ENCODE measurements around the gene TRAPPC8.

Gene TRAPPC8

GRCh38 chr18:31942999-31943877 is at the start of gene TRAPPC8:
Gene TRAPPC8, minus strand, starts transcription at chr18:31943128. Its CDS starts 364 bp downstream, at chr18:31942764.
- peak within 1 kb of the TSS; percentile 85 for H3K9ac ChIP-seq (ENCODE audit: low read length)
- H3K4me3 ChIP-seq (ENCODE audit: low read length), result peak within 1 kb of the TSS; percentile 77
- peaks cover 15% of the 10 kb centered on the region for H3K4me1 ChIP-seq (ENCODE audit: control insufficient read depth, insufficient read depth, low read length)
- H3K27me3 ChIP-seq (ENCODE audit: control insufficient read depth, insufficient read depth, low read length), result no peaks in the 10 kb centered on the region
- no peaks in the 10 kb centered on the region for H3K9me3 ChIP-seq (ENCODE audit: control insufficient read depth, low read length)
- no peaks in the 10 kb centered on the region for H3K36me3 ChIP-seq (ENCODE audit: control insufficient read depth, insufficient read depth, low read length)

DNA sequence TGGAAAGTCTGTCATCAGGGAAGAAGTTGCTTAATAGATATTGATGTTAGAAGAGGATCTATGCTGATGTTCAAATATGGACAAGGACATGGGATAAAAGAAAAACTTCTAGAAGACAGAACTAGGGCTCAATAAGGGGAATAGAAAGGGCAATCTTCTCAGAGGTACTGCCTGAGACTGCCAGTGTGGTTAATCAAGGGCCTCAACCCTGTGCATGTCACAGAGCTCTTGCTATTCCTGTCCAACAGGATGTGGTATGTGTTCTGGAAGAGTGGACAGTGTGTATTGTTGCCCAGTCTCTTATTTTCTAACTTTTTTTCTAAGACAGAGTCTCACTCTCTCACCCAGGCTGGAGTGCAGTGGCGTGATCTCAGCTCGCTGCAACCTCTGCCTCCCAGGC is 47.9 kb upstream of the TRAPPC8 start:
- Histone ChIP-seq H3K9me3 (ENCODE audit: control insufficient read depth, low read length) (no peaks in the 10 kb centered on the region), H3K4me3 (ENCODE audit: low read length) (no peak overlapping the region), H3K27me3 (ENCODE audit: control insufficient read depth, insufficient read depth, low read length) (no peaks in the 10 kb centered on the region), H3K4me1 (ENCODE audit: control insufficient read depth, insufficient read depth, low read length) (no peaks in the 10 kb centered on the region), H3K9ac (ENCODE audit: low read length) (no peak overlapping the region), H3K36me3 (ENCODE audit: control insufficient read depth, insufficient read depth, low read length) (no peaks in the 10 kb centered on the region)

GRCh38 chr18:31983976-31984375 is 41.0 kb upstream of the TRAPPC8 start:
- Histone ChIP-seq H3K27me3 (ENCODE audit: control insufficient read depth, insufficient read depth, low read length) (no peaks in the 10 kb centered on the region), H3K36me3 (ENCODE audit: control insufficient read depth, insufficient read depth, low read length) (no peaks in the 10 kb centered on the region), H3K4me3 (ENCODE audit: low read length) (no peak overlapping the region), H3K9ac (ENCODE audit: low read length) (no peak overlapping the region), H3K9me3 (ENCODE audit: control insufficient read depth, low read length) (no peaks in the 10 kb centered on the region), H3K4me1 (ENCODE audit: control insufficient read depth, insufficient read depth, low read length) (no peaks in the 10 kb centered on the region)

DNA sequence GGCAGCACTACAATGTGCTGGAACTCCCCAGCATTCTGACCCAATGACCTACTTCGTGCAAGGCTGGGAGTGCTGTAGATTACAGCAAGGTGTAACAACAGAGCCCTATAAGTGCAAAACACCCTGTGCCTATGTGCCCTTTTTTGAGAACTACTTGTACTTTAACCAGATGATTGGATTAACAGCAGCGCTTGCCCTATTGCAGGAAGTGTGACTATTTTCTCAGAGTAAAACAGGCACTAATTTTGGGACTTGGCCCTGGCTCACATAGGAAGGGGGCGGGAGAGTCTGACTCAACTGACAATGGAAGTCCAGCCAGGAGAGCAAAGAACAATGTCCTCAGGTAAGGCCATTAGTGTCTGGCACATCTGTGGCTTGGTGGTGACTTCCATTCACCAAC is 40.1 kb upstream of the TRAPPC8 start:
- Histone ChIP-seq H3K9me3 (ENCODE audit: control insufficient read depth, low read length) (no peaks in the 10 kb centered on the region), H3K4me3 (ENCODE audit: low read length) (no peak overlapping the region), H3K4me1 (ENCODE audit: control insufficient read depth, insufficient read depth, low read length) (no peaks in the 10 kb centered on the region), H3K27me3 (ENCODE audit: control insufficient read depth, insufficient read depth, low read length) (no peaks in the 10 kb centered on the region), H3K36me3 (ENCODE audit: control insufficient read depth, insufficient read depth, low read length) (no peaks in the 10 kb centered on the region), H3K9ac (ENCODE audit: low read length) (no peak overlapping the region)

GRCh38 chr18:31980863-31981262 is 37.9 kb upstream of the TRAPPC8 start:
- Histone ChIP-seq H3K9ac (ENCODE audit: low read length) (no peak overlapping the region), H3K27me3 (ENCODE audit: control insufficient read depth, insufficient read depth, low read length) (no peaks in the 10 kb centered on the region), H3K36me3 (ENCODE audit: control insufficient read depth, insufficient read depth, low read length) (no peaks in the 10 kb centered on the region), H3K4me3 (ENCODE audit: low read length) (no peak overlapping the region), H3K9me3 (ENCODE audit: control insufficient read depth, low read length) (no peaks in the 10 kb centered on the region), H3K4me1 (ENCODE audit: control insufficient read depth, insufficient read depth, low read length) (no peaks in the 10 kb centered on the region)

DNA sequence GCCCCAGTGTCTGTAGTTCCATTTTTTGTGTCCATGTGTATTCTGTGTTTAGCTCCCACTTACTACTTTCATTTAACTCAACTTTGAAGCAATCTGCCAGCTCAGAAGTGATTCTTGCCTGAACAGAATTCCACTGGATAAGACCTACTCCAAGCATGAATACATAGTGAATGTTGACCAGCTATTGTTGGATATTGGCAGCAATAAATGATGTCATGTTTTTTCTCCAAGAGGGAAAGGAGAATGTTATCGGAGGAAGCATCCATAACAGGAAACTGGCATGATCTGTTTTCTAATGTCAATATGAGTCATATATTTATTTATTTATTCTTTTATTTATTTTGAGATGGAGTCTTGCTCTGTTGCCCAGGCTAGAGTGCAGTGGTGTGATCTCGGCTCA is 36.8 kb upstream of the TRAPPC8 start:
- Histone ChIP-seq H3K9me3 (ENCODE audit: control insufficient read depth, low read length) (no peaks in the 10 kb centered on the region), H3K4me3 (ENCODE audit: low read length) (no peak overlapping the region), H3K9ac (ENCODE audit: low read length) (no peak overlapping the region), H3K27me3 (ENCODE audit: control insufficient read depth, insufficient read depth, low read length) (no peaks in the 10 kb centered on the region), H3K4me1 (ENCODE audit: control insufficient read depth, insufficient read depth, low read length) (no peaks in the 10 kb centered on the region), H3K36me3 (ENCODE audit: control insufficient read depth, insufficient read depth, low read length) (no peaks in the 10 kb centered on the region)

DNA sequence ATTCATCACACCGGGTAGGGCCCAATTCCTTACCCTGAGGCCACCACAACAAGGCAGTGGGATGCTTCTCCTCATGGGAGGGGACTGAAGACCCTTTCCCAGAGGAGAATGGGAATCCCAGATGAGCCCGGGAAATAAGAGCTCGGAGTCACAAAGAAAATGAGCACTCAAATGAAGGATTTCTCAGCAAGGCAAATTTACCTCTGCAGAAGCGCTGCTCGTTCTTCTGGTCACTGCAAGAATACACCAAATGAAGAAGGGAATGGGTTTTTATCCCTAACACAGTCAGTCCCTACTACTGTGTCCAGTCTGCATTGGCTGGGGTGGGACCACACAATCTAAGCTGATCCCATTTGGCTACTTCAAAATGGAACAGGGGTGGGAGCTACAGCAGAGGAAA is 35.7 kb upstream of the TRAPPC8 start:
- no peaks in the 10 kb centered on the region for H3K36me3 ChIP-seq (ENCODE audit: control insufficient read depth, insufficient read depth, low read length)
- no peak overlapping the region for H3K4me3 ChIP-seq (ENCODE audit: low read length)
- H3K9me3 ChIP-seq (ENCODE audit: control insufficient read depth, low read length), result peaks cover 4% of the 10 kb centered on the region
- H3K27me3 ChIP-seq (ENCODE audit: control insufficient read depth, insufficient read depth, low read length), result no peaks in the 10 kb centered on the region
- H3K9ac ChIP-seq (ENCODE audit: low read length), result no peak overlapping the region
- no peaks in the 10 kb centered on the region for H3K4me1 ChIP-seq (ENCODE audit: control insufficient read depth, insufficient read depth, low read length)

- H3K4me3 ChIP-seq (ENCODE audit: low read length), result no peak overlapping the region
- H3K9me3 ChIP-seq (ENCODE audit: control insufficient read depth, low read length), result peaks cover 6% of the 10 kb centered on the region
- no peaks in the 10 kb centered on the region for H3K4me1 ChIP-seq (ENCODE audit: control insufficient read depth, insufficient read depth, low read length)
- no peaks in the 10 kb centered on the region for H3K27me3 ChIP-seq (ENCODE audit: control insufficient read depth, insufficient read depth, low read length)
- no peak overlapping the region for H3K9ac ChIP-seq (ENCODE audit: low read length)
- no peaks in the 10 kb centered on the region for H3K36me3 ChIP-seq (ENCODE audit: control insufficient read depth, insufficient read depth, low read length)
These were observed 34.4 kb upstream of the TRAPPC8 start for GRCh38 chr18:31977270-31977872.

GRCh38 chr18:31976242-31976641 is 33.3 kb upstream of the TRAPPC8 start:
- H3K27me3 ChIP-seq (ENCODE audit: control insufficient read depth, insufficient read depth, low read length), result no peaks in the 10 kb centered on the region
- H3K9me3 ChIP-seq (ENCODE audit: control insufficient read depth, low read length), result peaks cover 6% of the 10 kb centered on the region
- H3K4me1 ChIP-seq (ENCODE audit: control insufficient read depth, insufficient read depth, low read length), result no peaks in the 10 kb centered on the region
- H3K36me3 ChIP-seq (ENCODE audit: control insufficient read depth, insufficient read depth, low read length), result no peaks in the 10 kb centered on the region
- H3K9ac ChIP-seq (ENCODE audit: low read length), result no peak overlapping the region
- H3K4me3 ChIP-seq (ENCODE audit: low read length), result no peak overlapping the region

DNA sequence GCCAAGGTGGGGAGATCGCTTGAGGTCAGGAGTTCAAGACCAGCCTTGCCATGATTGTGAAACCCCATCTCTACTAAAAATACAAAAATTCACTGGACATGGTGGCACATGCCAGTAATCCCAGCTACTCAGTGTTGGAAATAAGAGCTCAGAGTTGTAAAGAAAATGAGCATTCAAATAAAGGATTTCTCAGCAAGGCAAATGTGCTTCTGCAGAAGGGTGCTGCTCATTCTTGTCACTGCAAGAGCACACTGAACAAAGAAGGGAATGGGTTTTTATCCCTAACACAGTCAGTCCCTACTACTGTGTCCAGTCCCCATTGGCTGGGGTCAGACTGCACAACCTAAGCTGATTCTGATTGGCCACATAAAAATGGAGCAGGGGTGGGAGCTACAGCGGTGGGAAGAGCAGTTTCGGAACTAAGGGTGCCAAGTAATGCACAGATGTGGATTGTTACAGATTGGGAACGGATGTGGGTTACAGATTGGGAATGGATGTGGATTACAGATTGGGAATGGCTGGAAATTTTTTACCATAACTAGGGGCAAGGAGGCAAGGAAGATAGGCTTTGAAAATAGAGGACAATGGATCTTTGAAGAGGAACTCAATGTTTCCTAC is 31.1 kb upstream of the TRAPPC8 start:
- Histone ChIP-seq H3K4me1 (ENCODE audit: control insufficient read depth, insufficient read depth, low read length) (no peaks in the 10 kb centered on the region), H3K36me3 (ENCODE audit: control insufficient read depth, insufficient read depth, low read length) (no peaks in the 10 kb centered on the region), H3K9me3 (ENCODE audit: control insufficient read depth, low read length) (peaks cover 6% of the 10 kb centered on the region), H3K27me3 (ENCODE audit: control insufficient read depth, insufficient read depth, low read length) (no peaks in the 10 kb centered on the region), H3K9ac (ENCODE audit: low read length) (no peak overlapping the region), H3K4me3 (ENCODE audit: low read length) (no peak overlapping the region)

GRCh38 chr18:31970617-31971016 is 27.7 kb upstream of the TRAPPC8 start:
- H3K9me3 ChIP-seq (ENCODE audit: control insufficient read depth, low read length), result peaks cover 6% of the 10 kb centered on the region
- no peak overlapping the region for H3K4me3 ChIP-seq (ENCODE audit: low read length)
- peaks cover under 1% of the 10 kb centered on the region for H3K4me1 ChIP-seq (ENCODE audit: control insufficient read depth, insufficient read depth, low read length)
- no peak overlapping the region for H3K9ac ChIP-seq (ENCODE audit: low read length)
- no peaks in the 10 kb centered on the region for H3K27me3 ChIP-seq (ENCODE audit: control insufficient read depth, insufficient read depth, low read length)
- no peaks in the 10 kb centered on the region for H3K36me3 ChIP-seq (ENCODE audit: control insufficient read depth, insufficient read depth, low read length)

DNA sequence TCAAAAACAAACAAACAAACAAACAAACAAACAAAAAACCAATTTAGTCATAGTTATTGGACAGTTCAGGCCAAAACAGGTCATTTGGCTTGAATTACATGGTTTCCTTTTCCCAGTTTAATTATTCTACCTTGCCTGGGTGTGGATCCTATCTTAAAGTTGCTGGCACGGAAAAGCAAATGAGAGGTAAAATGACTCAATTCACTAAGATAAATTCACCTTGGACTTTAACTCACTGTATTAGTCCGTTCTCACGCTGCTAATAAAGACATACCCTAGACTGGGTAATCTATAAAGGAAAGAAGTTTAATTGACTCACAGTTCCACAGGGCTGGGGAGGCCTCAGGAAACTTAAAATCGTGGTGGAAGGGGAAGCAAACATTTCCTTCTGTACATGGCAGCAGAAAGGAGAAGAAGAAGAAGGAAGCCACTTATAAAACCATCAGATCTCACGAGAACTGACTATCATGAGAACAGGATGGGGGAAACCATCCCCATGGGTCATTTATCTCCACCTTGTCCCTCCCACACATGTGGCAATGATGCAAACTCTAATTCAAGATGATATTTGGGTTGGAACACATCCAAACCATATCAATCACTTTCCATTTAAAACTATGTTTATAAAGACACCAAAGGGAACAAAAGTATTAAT is 22.5 kb upstream of the TRAPPC8 start:
- Histone ChIP-seq H3K27me3 (ENCODE audit: control insufficient read depth, insufficient read depth, low read length) (no peaks in the 10 kb centered on the region), H3K9ac (ENCODE audit: low read length) (no peak overlapping the region), H3K4me1 (ENCODE audit: control insufficient read depth, insufficient read depth, low read length) (peaks cover 8% of the 10 kb centered on the region), H3K36me3 (ENCODE audit: control insufficient read depth, insufficient read depth, low read length) (no peaks in the 10 kb centered on the region), H3K4me3 (ENCODE audit: low read length) (no peak overlapping the region), H3K9me3 (ENCODE audit: control insufficient read depth, low read length) (no peaks in the 10 kb centered on the region)
